NCI-H82 treated with DMSO at 0.1 percent for 48 hours (cell line): ENCODE measurements around the gene TLE5.
"Not testable (repeated sequence)": the region's sequence is repeated elsewhere in the genome, so short reads cannot be mapped to it uniquely, and the experiment has no call there.

ENCODE experiments used
- DNase-seq: peaks from one replicate; lab custom pipeline; 2025; ENCODE audit not compliant: unreplicated experiment; lab: John Stamatoyannopoulos, UW

Gene TLE5

DNA sequence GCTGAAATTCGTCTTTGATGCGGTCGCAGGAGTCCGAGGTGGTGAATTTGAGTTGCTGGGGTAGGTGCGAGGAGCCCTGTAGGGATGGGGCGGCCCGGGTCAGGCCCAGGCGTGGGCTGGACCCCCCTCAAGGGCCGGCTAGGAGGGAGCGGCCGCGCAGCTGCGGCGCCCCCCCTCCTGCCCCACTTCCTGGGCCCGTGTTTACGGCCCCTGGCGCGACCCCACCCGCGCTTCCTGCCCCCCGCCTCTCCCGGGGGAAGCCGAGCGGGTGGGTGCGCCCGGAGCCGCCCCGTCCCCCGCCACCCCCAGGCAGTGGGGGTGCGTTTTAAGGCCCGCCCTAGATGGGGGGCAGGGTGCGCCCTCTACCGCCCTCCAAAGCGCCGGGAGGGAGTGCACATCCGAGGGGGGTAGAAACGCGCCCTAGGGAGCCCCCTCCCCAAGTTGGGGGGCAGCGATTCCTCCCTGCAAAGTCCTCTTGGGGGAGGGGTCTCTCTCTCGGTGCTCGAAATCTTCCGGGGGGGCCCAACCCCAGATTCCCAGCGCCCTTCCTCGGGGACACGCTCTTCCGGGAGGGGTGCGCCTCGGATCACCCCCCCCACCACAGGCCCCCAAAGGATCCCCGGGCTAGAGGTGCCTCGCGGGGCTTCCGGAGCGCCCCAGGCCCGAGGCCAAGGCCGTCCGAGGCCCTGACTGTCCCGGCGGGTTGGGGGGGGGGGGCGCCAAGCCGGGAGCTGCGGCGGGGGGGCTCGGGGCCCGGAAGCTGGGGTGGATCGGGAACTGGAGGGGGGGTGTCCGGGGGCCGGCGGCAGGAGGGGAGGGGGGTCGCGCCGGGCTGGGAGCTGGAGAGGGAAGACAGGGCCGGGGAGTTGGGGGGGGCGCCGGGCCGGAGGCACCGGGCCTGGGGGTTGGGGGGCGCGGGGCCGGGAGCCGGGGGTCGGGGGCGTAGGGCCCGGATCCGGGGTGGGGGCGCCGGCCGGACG is 823 bp downstream of the TLE5 start:
- DNase-seq, result no peak

DNA sequence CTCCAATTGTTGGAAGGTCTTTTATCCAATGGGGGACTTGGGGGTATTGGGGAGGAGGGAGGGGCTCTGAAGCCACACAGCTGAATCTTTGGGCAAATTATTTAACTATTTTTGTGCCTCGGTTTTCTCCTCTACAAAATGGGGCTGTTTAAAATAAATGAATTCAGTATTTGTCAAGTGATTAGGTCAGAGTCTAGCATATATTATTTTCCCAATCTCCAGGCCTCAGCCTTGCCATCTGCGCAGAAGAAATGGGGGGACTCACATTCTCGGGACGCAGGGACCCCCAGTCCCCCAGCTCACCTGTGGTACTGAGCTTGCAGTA is 1.5 kb downstream of the TLE5 start:
- DNase-seq, result no peak

DNA sequence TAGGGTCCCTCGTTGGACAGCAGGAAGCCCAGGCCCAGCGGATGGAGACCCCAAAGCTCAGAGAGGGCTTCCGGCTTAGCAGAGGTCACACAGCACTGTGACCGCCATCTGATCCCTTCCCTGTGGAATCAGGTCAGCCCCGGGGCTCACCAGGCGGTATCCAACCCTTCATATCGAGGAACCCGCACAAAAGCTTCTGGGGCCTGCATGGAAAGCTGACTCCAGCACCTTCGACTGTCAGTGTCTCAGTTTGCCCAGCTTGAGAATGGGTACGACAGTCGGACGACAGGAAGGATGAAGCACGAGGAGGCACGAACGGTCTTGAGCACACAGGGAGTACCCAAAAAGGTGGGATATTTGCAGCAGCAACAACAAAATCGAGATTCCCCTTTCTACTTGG is 2.6 kb downstream of the TLE5 start:
- no peak for DNase-seq

DNA sequence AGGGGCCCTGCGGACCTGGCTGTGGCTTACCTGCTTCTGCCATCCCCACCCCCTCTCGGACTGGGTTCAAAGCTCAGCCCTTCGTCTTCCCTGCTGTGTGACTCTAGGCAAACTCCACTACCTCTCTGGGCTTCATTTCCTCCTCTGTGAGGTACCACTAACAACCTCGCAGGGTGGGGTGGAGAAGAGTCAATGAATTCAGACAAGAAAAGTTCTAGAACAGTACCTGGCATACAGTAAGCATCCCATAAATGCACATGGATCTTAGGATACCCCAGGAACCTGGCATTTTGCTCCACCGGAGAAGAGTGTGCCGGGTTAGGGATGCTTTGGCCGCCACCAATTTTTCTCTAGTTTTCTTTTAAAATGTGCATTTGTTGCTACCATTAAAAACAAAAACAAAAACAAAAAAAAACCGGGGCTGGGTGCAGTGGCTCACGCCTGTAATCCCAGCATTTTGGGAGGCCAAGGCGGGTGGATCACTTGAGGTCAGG is 3.4 kb downstream of the TLE5 start:
- DNase-seq, result no peak

DNA sequence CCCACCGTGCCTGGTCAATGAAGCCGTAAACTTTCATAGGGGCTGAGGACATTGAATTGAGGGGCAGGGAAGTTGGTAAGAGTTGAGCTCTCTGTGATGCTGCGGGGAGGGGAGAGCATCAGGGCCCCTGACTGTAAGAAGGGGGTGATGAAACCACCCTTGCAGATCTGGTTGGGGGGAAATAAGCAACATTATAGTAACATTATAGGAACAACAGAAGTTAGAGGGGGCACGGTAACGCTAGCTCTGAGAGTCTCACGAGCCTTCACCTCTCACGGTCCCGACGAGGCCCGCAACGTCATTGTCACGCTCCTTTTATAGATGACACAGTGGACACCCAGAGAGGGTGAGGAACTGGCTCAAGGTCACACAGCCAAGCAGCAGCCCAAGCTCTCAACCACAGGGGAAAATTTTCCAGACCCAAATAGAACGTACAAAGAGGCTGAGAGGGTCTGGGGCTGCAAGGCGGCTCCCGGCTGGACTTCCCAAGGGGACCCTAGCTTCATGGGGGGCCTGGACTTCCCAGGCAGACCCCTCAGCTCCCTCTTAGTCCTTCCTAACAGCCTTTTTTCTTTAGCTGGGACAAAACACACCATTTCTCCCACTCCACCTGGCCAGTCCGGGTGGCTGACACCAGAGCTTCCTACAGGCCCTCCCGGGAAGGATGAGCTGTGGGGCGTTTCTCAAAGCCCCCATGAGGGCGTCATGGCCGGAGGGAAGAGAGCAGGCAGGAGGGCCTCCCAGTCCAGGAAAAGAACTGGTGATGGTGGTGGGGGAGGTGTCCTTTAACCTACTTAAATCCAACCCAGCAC is 4.1 kb downstream of the TLE5 start:
- no peak for DNase-seq

DNA sequence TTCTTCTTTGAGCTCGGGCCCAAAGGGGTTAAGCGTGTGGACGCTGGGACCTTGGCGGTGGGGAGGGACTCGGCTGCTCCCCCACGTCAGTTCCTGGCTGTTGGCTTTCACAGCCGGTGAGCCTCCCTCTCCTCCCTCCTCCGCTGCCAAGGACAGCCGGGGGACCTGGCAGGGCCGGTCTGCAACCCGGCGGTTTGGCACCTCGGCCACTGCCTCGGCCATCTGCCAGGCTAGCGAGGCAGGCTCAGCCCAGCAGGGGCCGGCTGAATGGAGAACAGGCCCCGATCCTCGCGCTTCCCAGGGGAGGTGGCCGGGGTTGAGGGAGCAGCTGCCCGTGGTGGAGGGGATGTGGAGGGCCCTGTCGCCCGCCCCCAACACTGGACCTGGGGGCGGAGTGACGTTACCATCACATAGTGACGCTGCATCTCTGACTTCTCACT is 5.0 kb downstream of the TLE5 start:
- no peak for DNase-seq

DNA sequence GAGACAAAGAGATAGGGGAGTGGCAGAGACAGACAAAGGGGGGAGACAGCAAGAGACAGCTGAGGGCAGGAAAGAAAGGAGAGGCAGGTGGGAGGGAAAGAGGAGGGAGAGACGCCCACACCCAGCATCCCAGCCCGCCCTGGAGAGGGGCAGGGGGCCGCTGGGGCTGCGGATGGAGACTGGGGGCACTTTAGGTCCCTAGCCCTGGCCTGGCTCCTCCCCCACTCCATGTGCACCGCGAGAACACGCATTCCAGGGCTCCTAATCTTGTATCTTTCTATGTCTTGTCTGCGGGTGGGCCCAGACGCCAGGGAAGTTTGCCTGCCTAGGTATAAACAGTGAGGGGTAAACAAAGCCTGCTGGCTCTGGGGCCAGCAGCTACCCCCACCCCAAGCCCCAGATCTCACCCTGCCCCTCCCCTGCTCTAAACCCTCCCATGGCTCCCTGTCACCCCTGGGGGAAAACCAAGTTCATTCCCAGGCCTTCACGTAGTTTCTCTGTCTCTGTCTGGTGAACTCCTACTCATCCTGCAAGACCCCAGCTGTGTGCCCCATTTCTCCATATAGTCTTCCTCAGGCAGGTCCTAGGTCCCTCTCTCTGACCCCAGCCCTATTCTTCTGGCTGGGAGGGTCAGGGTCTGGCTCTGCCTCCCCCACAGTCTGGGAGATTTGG is 5.7 kb downstream of the TLE5 start:
- peak; percentile 83 for DNase-seq

DNA sequence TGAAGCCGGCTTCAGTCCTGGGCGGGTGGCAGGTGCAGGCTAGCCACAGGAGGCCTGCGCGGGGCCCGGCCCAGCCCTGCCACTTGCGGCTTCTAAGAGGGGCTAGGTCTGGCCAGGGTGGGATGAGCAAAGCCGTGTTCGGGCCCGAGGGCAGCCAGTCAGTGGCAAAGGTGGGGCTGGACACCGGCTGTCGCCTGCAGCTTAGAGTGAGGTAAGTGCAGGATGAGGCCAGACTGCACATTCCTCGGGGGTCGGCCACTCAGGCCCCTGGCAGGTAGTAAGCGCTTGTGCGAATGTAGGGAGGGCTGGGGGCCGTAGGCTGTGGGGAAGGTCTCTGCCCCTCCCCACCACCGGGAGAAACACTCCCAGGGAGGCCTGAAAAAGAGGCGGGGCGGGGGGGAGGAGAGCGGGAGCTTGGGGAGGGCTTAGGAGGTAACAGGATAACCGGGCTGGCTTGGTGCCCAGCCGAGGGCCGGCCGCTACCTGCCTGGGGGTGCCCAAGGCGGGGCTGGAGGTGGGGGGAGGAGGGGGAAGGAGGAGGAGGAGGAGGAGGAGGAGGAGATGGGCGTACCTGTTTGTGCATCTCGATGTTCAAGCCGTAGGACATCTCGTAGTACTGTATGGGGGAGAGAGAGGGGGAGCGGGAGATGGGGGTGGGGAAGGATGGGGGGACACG is 6.4 kb downstream of the TLE5 start:
- DNase-seq, result peak; percentile 83

DNA sequence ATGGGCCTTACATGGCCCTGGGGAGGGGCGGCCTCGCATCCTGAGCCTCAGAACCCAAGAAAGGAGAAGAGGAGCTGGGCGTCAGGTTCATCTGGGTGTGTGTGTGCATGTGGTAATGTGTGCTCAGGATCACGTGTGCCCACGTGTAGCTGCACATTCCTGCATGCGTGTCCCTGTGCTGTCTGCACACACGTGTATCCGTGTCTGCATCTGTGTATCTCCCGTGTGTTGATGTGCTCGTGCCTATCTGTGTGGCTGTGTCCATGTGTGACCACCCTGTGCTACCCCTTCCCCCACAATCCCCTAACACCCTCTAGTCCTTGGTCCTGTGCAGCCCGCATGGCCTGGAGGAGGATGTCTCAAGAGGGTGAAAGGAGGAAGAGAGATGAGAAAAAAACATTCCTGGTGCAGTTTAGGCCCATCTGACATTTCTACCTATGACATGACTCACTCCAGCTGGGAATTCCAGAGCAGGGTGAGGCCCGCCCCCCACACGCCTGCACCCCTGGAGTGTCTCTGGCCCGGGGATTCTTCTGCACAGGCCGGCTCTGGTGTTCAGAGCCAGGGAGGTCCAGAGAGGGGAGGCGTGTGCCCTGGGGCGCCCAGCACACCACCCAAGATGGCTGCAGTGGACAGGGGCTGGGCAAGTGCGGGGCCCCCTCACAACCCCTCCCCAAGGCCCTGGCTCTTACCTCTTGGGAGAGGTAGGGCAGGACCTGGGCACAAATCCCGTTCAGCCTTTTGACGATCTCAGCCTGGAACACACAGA is 7.1 kb downstream of the TLE5 start:
- DNase-seq, result no peak

DNA sequence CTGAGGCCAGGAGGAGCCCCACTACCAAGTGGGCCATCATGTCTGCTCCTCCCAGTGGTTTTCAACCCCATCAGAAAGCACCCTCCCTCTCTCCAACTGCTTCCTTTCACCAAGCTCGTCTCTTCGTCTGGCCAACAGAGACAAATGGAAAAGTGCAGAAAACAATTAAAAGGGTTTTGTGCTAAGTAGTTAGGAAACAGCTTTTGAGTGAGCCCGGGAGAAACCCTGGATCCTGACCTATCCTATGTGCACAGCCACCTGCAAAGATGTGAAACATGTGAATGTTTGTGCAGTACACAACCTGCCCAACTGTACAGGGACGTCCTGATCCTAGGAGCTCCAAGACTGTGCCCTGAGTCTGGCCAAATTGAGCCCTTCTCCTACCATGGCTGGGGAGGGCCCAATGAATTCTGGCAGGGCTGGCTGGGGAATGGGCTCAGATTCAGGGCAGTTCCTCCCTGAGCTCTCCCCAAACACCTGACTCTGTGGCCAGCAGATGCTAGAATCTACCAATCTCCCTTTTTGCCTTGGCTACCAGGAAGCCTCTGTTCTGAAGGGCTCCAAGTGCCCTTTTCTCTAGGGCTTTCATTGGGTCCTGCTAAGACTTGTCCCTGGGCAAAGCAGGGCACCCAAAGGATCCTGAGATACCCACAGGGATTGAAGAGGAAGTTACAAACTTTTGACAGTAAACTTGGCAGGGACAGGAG is 7.9 kb downstream of the TLE5 start:
- DNase-seq, result no peak

DNA sequence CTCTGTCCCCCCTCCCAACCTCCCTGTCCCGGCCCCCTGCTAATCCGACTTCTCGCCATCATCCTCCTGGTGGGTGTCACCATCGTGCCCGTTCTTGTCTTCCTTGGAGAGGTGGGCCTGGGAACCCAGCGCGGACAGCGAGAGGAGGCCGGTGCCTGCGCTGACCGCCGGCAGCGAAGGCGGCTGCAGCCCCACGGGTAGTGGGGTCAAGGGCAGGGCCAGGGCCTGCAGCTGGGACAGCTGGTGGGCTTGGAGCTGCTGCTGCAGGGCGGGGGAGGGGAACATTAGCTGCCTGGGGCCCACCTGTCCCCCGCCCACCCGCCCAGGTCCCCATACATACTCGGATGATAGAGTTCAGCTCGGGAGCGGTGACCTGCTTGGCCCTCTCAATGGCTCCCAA is 8.5 kb downstream of the TLE5 start:
- DNase-seq, result no peak

DNA sequence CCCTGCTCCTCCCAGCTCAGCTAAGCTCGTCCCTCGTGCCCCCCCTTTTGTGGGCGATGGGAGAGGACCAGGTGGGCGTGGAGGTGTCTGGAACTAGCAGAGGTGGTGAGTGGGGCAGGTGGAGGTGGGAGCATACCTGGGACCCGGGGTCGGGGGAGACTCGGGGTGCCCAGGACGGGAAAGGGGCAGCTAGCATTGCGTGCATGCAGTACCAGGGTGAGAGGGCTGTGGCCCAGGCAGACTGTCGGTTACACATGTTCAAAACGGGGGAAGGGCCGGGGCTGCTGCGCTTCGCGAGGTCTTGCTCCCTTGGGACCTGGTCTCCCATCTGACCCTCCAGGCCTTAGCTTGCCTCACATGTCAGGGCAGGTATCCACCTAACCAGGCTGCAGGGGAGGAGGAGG is 9.1 kb downstream of the TLE5 start:
- no peak for DNase-seq

DNA sequence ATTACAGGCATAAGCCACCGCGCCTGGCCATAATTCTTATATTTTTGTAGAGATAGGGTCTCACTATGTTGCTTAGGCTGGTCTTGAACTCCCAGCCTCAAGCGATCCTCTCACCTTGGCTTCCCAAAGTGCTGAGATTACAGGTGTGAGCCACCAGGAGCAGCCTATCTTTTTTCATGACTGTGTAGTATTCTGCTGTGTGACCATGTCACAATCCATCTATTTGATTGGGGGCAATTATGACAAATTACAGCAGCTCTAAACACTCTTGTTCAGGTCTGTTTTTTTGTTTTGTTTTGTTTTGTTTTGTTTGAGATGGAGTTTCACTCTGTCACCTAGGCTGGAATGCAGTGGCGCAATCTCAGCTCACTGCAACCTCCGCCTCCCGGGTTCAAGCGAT is 12.3 kb downstream of the TLE5 start:
- DNase-seq, result not testable (repeated sequence)

DNA sequence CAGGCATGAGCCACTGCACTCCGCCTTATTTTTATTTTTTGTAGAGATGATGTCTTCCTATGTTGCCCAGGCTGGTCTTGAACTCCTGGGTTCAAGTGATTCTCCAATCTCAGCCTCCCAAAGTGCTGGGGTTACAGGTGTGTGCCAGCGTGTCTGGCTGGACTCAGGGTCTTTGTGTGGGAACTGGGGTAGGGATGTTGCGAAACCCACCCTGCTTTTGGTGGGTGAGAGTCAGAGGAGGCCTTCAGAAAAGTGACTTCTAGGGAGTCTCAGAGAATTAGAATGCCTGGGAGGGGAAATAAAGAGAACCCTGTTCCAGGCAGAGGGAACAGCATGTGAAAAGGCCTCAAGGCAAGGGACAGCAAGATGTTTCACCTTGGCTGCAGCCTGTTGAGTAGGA is 13.2 kb downstream of the TLE5 start:
- no peak for DNase-seq

DNA sequence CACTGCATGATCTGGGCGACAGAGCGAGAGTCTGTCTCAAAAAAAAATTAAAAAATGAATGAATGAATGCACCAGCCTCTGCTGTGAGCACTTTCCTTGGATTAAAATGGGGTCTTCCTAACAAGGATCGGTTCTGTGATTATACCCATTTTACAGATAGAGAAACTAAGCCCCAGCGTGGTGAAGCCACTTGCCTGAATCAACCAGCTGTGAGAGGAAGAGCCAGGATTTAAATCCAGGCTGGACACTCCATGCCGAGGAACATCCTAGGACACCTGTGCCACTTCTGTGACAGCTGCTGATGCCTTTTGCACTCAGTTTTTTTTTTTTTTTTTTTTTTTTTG is 14.1 kb downstream of the TLE5 start:
- no peak for DNase-seq

DNA sequence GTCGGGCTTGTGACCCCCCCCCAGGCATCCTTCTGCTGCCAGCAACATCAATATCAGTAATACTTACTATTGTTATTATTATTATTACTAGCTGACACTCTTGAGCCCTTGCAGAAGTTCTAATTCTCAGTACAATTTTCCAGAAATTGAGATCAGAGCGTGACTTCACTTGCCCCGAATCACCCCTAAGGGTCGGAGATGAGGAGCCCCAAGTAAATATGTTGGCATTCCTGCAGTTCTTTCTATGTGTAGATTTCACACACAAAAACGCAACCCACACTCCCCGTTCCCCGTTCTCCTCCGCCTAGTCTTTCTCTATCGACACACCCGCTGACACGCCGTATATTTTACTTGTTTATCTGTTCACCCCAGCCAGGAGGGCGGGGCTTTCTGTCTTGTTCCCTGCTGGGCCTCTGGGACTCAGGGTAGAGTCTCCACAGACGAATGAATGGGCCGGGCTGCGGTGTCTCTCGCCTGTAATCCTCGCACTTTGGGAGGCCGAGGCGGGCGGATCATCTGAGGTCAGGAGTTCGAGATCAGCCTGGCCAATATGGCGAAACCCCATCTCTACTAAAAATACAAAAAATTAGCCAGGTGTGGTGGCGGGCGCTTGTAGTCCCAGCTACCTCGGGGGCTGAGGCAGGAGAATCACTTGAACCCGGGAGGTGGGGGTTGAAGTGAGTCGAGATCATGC is 14.7 kb downstream of the TLE5 start:
- peak; percentile 73 for DNase-seq

DNA sequence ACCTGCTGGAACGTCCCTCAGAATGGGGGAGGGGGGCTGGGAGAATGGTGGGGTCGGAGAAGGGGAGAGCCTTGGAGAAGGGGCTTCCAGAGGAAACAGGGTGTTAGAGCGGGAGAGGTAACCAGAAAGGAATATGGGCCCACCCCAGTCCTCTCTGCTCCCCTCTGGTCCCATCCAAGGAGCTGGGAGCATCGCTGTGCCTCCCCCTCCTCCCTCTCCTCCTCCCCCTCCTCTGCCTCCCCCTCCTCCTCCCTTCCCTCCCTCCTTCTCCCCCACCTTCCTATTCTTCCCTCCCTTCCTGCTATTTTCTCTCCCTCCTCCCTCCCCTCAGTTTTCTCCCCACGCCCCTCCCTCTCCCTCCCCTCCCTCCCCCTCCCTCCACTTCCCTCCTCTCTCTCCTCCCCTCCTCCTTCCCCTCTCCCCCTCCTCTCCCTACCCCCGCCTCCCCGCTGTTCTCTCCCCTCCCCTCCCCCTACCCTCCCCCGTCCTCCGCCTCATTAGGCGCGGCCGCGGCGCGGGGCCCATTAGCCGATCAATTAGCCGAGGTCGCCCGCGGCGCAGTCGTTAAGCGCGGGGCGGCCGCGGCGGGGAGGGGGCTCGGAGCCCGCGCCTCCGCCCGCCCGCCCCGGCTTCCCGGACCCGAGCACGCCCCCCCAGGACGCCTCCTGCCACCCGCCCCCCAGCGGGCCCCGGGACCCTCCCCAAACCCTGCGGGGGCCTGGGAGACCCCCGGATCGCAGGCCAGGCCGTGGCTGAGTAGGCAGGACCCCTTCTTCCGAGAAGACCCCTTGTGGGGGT is 15.4 kb downstream of the TLE5 start:
- peak; percentile 42 for DNase-seq
